B cell (primary cell): ENCODE data around the gene HABP4.

Experiments
- EZH2 ChIP-seq: IDR thresholded peaks from 2 replicates; pipeline ENCODE4 v1.6.1; 2012; ENCODE audit warnings: borderline replicate concordance, low read depth, mild to moderate bottlenecking, moderate library complexity, low read length; ENCODE audit not compliant: insufficient read depth, poor library complexity, severe bottlenecking
- TF ChIP-seq, protein P1 (sequence below): fragments of 200-600 bp; IDR thresholded peaks from one replicate; pipeline ENCODE4 v1.8.0; 2022; ENCODE audit warnings: antibody characterized with exemption, mild to moderate bottlenecking

DNA sequence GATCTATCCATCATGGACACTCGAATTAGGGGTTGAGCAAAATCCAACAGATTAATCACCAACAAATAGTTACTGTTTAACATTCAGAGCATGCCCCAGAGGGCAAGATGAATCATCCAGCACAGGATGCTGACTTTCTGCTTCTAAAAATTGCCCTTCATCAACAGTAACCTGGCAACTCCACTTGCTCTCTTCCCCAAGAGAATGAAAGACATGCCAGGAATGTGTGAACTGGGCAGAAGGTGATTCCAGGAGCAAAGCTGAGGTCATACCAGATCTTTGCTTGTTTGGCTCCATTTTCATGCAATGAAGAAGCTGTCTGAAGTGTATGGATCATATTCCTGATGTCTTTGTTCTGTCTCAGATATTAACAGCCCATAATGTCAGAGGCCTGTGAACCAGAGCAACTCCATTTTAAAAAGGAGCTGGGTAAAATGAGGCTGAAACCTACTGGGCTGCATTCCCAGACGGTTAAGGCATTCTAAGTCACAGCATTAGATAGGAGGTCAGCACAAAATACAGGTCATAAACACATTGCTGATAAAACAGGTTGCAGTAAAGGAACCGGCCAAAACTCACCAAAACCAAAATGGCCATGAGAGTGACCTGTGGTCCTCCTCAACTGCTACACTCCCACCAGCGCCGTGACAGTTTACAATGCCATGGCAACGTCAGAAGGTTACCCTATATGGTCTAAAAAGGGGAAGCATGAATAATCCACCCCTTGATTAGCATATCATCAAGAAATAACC, 29.3 kb upstream of the HABP4 start:
- TF ChIP-seq, protein P1, sequence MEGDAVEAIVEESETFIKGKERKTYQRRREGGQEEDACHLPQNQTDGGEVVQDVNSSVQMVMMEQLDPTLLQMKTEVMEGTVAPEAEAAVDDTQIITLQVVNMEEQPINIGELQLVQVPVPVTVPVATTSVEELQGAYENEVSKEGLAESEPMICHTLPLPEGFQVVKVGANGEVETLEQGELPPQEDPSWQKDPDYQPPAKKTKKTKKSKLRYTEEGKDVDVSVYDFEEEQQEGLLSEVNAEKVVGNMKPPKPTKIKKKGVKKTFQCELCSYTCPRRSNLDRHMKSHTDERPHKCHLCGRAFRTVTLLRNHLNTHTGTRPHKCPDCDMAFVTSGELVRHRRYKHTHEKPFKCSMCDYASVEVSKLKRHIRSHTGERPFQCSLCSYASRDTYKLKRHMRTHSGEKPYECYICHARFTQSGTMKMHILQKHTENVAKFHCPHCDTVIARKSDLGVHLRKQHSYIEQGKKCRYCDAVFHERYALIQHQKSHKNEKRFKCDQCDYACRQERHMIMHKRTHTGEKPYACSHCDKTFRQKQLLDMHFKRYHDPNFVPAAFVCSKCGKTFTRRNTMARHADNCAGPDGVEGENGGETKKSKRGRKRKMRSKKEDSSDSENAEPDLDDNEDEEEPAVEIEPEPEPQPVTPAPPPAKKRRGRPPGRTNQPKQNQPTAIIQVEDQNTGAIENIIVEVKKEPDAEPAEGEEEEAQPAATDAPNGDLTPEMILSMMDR, result no peak
- no peak for TF ChIP-seq EZH2
